Neural progenitor cell (in vitro differentiated cells): ENCODE data around the gene SLX4. TPM values are rescaled to one million over a fixed set of nuclear protein-coding genes. Genes with fewer than 3 reads are reported as not detected.
A peak's percentile ranks its signal among the peaks of the same experiment; 100 is the strongest.

Source experiments
- DNase-seq: peaks from one replicate; pipeline ENCODE4 v3.0.0-alpha.2; 2016; ENCODE audit warnings: low spot score
- H2AFZ ChIP-seq: fragments of 200-600 bp; sonication (generic); replicated peaks from 2 replicates; pipeline ENCODE4 v1.6.1; 2016; ENCODE audit warnings: antibody characterized with exemption
- H3F3A ChIP-seq: fragments of 200-600 bp; sonication (generic); 2 replicates; pipeline ENCODE4 v1.6.1; 2016; ENCODE audit warnings: antibody characterized with exemption, low read depth
- H3K27ac ChIP-seq: fragments of 200-600 bp; sonication (generic); 2 replicates; pipeline ENCODE4 v1.5.1; 2016; ENCODE audit warnings: mild to moderate bottlenecking
- H3K27me3 ChIP-seq: fragments of 200-600 bp; sonication (generic); 2 replicates; pipeline ENCODE4 v1.6.1; 2016; ENCODE audit warnings: mild to moderate bottlenecking, moderate library complexity
- H3K36me3 ChIP-seq: fragments of 200-600 bp; sonication (generic); 2 replicates; pipeline ENCODE4 v1.5.1; 2016
- H3K4me1 ChIP-seq: fragments of 200-600 bp; sonication (generic); 2 replicates; pipeline ENCODE4 v1.6.1; 2016; ENCODE audit warnings: mixed run types
- H3K4me2 ChIP-seq: fragments of 200-600 bp; sonication (generic); 2 replicates; pipeline ENCODE4 v1.6.1; 2016
- H3K4me3 ChIP-seq: fragments of 200-600 bp; sonication (generic); 2 replicates; pipeline ENCODE4 v1.5.1; 2016
- H3K79me2 ChIP-seq: fragments of 200-600 bp; sonication (generic); 2 replicates; pipeline ENCODE4 v1.6.1; 2016; ENCODE audit warnings: low read depth
- H3K9ac ChIP-seq: fragments of 200-600 bp; sonication (generic); 2 replicates; pipeline ENCODE4 v1.6.1; 2016
- H3K9me3 ChIP-seq: fragments of 200-600 bp; sonication (generic); 2 replicates; pipeline ENCODE4 v1.5.1; 2016; ENCODE audit warnings: low read depth
- H4K20me1 ChIP-seq: fragments of 200-600 bp; sonication (generic); 2 replicates; pipeline ENCODE4 v1.6.1; 2016; ENCODE audit warnings: low read depth
- H3K27ac Mint-ChIP-seq: 3 replicates; pipeline ENCODE4 v1.8.0; 2021; ENCODE audit warnings: mixed read lengths
- H3K27me3 Mint-ChIP-seq: 2 replicates; pipeline ENCODE4 v1.8.0; 2022; ENCODE audit warnings: low read depth, mild to moderate bottlenecking, inconsistent platforms, moderate library complexity, mixed read lengths; ENCODE audit not compliant: insufficient read depth
- H3K36me3 Mint-ChIP-seq: 3 replicates; pipeline ENCODE4 v1.8.0; 2021; ENCODE audit warnings: mixed read lengths
- H3K4me1 Mint-ChIP-seq: 3 replicates; pipeline ENCODE4 v1.8.0; 2021; ENCODE audit warnings: mixed read lengths
- H3K4me3 Mint-ChIP-seq: 3 replicates; pipeline ENCODE4 v1.8.0; 2021; ENCODE audit warnings: mild to moderate bottlenecking, moderate library complexity, mixed read lengths
- H3K9me3 Mint-ChIP-seq: 3 replicates; pipeline ENCODE4 v1.8.0; 2020; ENCODE audit warnings: mixed read lengths
- CTCF ChIP-seq: fragments of 200-600 bp; sonication (generic); IDR thresholded peaks from 2 replicates; pipeline ENCODE4 v1.5.1; 2017; ENCODE audit warnings: antibody characterized with exemption, mild to moderate bottlenecking
- EZH2 ChIP-seq: fragments of 200-600 bp; sonication (generic); IDR thresholded peaks from 2 replicates; pipeline ENCODE4 v1.6.1; 2017; ENCODE audit warnings: antibody characterized with exemption, mild to moderate bottlenecking, moderate library complexity
- EZH2phosphoT487 ChIP-seq: fragments of 200-600 bp; sonication (generic); IDR thresholded peaks from 2 replicates; pipeline ENCODE4 v1.6.1; 2017; ENCODE audit warnings: antibody characterized with exemption
- total RNA-seq: library from RNA; depleted of rRNA; stranded (reverse); fragments of >200 nt; gene quantifications from 2 replicates; pipeline ENCODE4 v1.2.3, GENCODE V29; 2015; ENCODE audit warnings: low replicate concordance

Gene SLX4
- total RNA-seq, 1 donor from 2014 or later = 7.7 TPM

DNA sequence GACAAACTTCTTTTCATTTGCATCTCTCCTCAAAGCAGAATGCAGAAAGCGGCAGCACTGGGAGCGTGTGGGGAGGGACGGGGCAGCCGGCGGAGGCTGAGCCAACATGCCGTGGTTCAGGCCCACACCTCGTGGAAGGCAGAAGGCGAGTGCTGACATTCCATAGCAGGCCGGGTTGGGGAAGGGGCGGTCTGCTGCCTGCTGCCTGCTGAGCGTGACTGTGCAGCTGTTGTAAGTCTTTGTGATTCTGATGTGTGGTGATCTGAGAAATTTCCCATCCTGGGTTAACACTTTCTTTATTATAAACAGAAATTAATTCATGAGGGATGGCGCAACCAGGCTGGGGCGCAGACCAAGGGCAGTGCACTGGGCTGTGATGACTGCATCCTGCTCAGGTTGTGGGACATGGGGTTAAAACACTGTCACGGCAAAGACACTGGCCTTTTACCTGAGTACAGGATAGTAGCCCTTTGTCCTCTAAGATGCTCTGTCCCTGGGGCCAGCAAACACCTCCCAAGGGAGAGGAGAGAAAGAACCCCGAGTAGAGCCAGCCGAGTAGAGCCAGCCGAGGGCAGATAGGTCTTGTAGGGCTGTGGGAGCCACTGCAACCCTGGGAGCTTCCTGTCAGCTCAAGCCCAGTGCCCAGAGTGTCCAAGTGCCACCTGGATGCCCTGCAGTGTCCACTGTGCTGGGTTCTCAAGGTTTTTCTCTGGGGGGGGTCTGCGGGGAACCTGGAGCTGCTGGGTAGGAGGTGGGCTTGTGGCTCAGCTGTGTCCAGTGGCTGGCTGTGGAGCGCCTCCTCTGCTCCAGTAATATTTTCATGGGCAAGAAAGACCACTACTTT lies 34.3 kb upstream of the SLX4 start:
- H3K9ac ChIP-seq = no peak overlapping the region
- TF ChIP-seq EZH2phosphoT487 = no peak
- TF ChIP-seq CTCF = no peak
- no peak for TF ChIP-seq EZH2
- peak overlapping the region; percentile 71 for H3K4me2 ChIP-seq
- Mint-ChIP-seq H3K36me3 (peaks cover 15% of the 10 kb centered on the region), H3K27me3 (peaks cover 12% of the 10 kb centered on the region), H3K4me3 (peak overlapping the region; percentile 76), H3K9me3 (no peaks in the 10 kb centered on the region), H3K4me1 (peaks cover 42% of the 10 kb centered on the region), H3K27ac (peak overlapping the region; percentile 99)
- H3F3A ChIP-seq = peaks cover 27% of the 10 kb centered on the region
- H3K36me3 ChIP-seq = no peaks in the 10 kb centered on the region
- H3K27ac ChIP-seq = peak overlapping the region; percentile 91
- peaks cover 23% of the 10 kb centered on the region for H3K4me1 ChIP-seq
- H4K20me1 ChIP-seq = peaks cover 18% of the 10 kb centered on the region
- H3K79me2 ChIP-seq = no peaks in the 10 kb centered on the region
- no peaks in the 10 kb centered on the region for H3K9me3 ChIP-seq
- no peak overlapping the region for H2AFZ ChIP-seq
- peak; percentile 83 for DNase-seq
- H3K4me3 ChIP-seq = peak overlapping the region; percentile 23
- no peaks in the 10 kb centered on the region for H3K27me3 ChIP-seq

- Mint-ChIP-seq H3K27me3 (peaks cover 12% of the 10 kb centered on the region), H3K4me3 (peak overlapping the region; percentile 76), H3K36me3 (peaks cover 9% of the 10 kb centered on the region), H3K27ac (peak overlapping the region; percentile 99), H3K9me3 (no peaks in the 10 kb centered on the region), H3K4me1 (peaks cover 48% of the 10 kb centered on the region)
- H3F3A ChIP-seq = peaks cover 27% of the 10 kb centered on the region
- peak overlapping the region; percentile 23 for H3K4me3 ChIP-seq
- H2AFZ ChIP-seq = no peak overlapping the region
- TF ChIP-seq CTCF = no peak
- TF ChIP-seq EZH2 = no peak
- no peak for TF ChIP-seq EZH2phosphoT487
- H3K27ac ChIP-seq = peak overlapping the region; percentile 91
- H3K4me2 ChIP-seq = peak overlapping the region; percentile 71
- H3K36me3 ChIP-seq = no peaks in the 10 kb centered on the region
- H3K9me3 ChIP-seq = no peaks in the 10 kb centered on the region
- H4K20me1 ChIP-seq = peaks cover 18% of the 10 kb centered on the region
- no peak for DNase-seq
- H3K79me2 ChIP-seq = no peaks in the 10 kb centered on the region
- no peaks in the 10 kb centered on the region for H3K27me3 ChIP-seq
- peaks cover 23% of the 10 kb centered on the region for H3K4me1 ChIP-seq
- H3K9ac ChIP-seq = no peak overlapping the region
Observed at GRCh38 chr16:3645108-3645503, 33.7 kb upstream of the SLX4 start.

DNA sequence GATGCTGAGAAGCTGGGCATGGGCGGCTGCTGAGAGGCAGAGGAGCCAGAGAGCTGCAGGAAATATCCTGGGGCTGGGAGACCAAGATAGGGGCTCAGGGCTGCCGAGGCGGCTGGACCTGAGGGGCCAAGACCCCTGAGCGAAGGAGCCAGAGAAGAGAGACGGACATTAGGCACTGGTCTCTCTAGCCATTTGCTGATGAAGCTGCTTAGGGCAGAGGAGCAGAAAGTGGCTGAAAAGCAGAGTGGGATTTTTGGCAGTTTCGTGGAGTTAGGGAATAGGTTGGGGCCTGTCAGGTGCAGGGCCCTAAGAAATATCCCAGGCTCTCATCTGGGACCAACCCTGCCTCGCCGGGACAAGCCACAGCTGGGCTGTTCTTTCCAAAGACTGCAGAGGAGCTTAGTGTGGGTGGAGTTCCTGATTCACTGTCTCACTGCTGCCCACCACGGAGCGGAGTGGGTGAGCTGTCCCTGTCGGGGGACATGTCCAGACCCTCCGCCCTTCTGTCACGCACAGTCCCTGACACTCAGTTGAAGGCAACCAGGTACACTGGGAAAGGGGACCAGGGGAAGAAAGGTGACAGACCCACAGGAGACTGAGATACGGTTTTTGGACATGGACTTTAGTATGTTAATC lies 31.8 kb upstream of the SLX4 start:
- Histone ChIP-seq H3K79me2 (peaks cover 5% of the 10 kb centered on the region), H3K27me3 (no peaks in the 10 kb centered on the region), H2AFZ (no peak overlapping the region), H3K4me1 (peaks cover 23% of the 10 kb centered on the region), H3K36me3 (no peaks in the 10 kb centered on the region), H3F3A (peaks cover 27% of the 10 kb centered on the region), H4K20me1 (peaks cover 18% of the 10 kb centered on the region), H3K27ac (no peak overlapping the region), H3K9me3 (no peaks in the 10 kb centered on the region), H3K4me3 (no peak overlapping the region), H3K4me2 (no peak overlapping the region), H3K9ac (no peak overlapping the region)
- Mint-ChIP-seq H3K4me1 (peaks cover 56% of the 10 kb centered on the region), H3K27ac (peak overlapping the region; percentile 79), H3K4me3 (no peak overlapping the region), H3K36me3 (peaks cover 6% of the 10 kb centered on the region), H3K27me3 (peaks cover 12% of the 10 kb centered on the region), H3K9me3 (no peaks in the 10 kb centered on the region)
- TF ChIP-seq CTCF (no peak), EZH2phosphoT487 (no peak), EZH2 (no peak)
- DNase-seq = no peak
